ENCODE results near the gene MYL6. TPM values are rescaled to one million over a fixed set of nuclear protein-coding genes. Genes with fewer than 3 reads are reported as not detected.

Gene MYL6
- total RNA-seq, 1 donor from 2014 or later = 1,233 TPM

- Histone ChIP-seq H3K79me2 (ENCODE audit: low read depth) (peaks cover 23% of the 10 kb centered on the region), H4K20me1 (ENCODE audit: low read depth) (peaks cover 26% of the 10 kb centered on the region), H3K9ac (no peak overlapping the region), H3K4me3 (no peak overlapping the region), H3K27me3 (no peaks in the 10 kb centered on the region), H3K27ac (no peak overlapping the region), H3K36me3 (peaks cover 3% of the 10 kb centered on the region), H3K9me3 (ENCODE audit: low read depth) (no peaks in the 10 kb centered on the region), H3K4me2 (no peak overlapping the region), H3K4me1 (peaks cover 12% of the 10 kb centered on the region), H3F3A (ENCODE audit: low read depth) (peaks cover 45% of the 10 kb centered on the region), H2AFZ (replicated peaks) (no peak overlapping the region)
- Mint-ChIP-seq H3K4me1 (peaks cover 25% of the 10 kb centered on the region), H3K27ac (no peak overlapping the region), H3K4me3 (peak overlapping the region; percentile 60), H3K27me3 (ENCODE audit: insufficient read depth, low read depth) (peaks cover 7% of the 10 kb centered on the region), H3K9me3 (no peaks in the 10 kb centered on the region), H3K36me3 (peaks cover 17% of the 10 kb centered on the region)
- TF ChIP-seq EZH2 (IDR thresholded peaks at IDR 0.05) (no peak), EZH2phosphoT487 (IDR thresholded peaks at IDR 0.05) (no peak), CTCF (IDR thresholded peaks at IDR 0.05) (no peak)
- DNase-seq (ENCODE audit: low spot score) = no peak
Observed at GRCh38 chr12:56120158-56120846, 37.9 kb upstream of the MYL6 start.

DNA sequence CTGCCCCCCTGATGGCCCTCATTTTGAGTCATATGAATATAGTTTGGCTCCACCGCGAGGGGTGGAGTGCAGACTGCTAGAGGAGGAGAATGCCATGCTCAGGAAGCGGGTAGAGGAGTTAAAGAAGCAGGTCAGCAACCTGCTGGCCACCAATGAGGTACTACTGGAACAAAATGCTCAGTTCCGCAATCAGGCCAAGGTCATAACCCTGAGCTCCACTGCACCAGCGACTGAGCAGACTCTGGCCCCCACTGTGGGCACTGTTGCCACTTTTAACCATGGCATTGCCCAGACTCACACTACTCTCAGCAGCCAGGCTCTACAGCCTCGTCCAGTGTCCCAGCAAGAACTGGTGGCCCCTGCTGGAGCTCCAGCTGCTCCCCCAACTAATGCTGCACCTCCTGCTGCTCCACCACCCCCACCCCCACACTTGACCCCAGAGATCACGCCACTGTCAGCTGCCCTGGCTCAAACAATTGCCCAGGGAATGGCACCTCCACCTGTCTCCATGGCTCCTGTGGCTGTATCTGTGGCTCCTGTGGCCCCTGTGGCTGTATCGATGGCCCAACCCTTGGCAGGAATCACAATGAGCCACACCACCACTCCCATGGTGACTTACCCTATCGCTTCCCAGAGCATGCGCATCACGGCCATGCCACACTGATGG, 36.8 kb upstream of the MYL6 start:
- Mint-ChIP-seq H3K27me3 (ENCODE audit: insufficient read depth, low read depth) (peaks cover 7% of the 10 kb centered on the region), H3K9me3 (no peaks in the 10 kb centered on the region), H3K4me3 (peak overlapping the region; percentile 63), H3K27ac (no peak overlapping the region), H3K4me1 (peaks cover 30% of the 10 kb centered on the region), H3K36me3 (peaks cover 18% of the 10 kb centered on the region)
- no peaks in the 10 kb centered on the region for H3K9me3 ChIP-seq (ENCODE audit: low read depth)
- no peak overlapping the region for H3K4me3 ChIP-seq
- H4K20me1 ChIP-seq (ENCODE audit: low read depth) = peaks cover 26% of the 10 kb centered on the region
- TF ChIP-seq CTCF (IDR thresholded peaks at IDR 0.05) = no peak
- no peak overlapping the region for H3K9ac ChIP-seq
- no peak overlapping the region for H3K27ac ChIP-seq
- H3K27me3 ChIP-seq = no peaks in the 10 kb centered on the region
- H3K4me2 ChIP-seq = no peak overlapping the region
- peaks cover 13% of the 10 kb centered on the region for H3K4me1 ChIP-seq
- no peak overlapping the region for H2AFZ ChIP-seq (replicated peaks)
- H3K36me3 ChIP-seq = peaks cover 3% of the 10 kb centered on the region
- H3F3A ChIP-seq (ENCODE audit: low read depth) = peaks cover 50% of the 10 kb centered on the region
- H3K79me2 ChIP-seq (ENCODE audit: low read depth) = peaks cover 23% of the 10 kb centered on the region
- no peak for DNase-seq (ENCODE audit: low spot score)

GRCh38 chr12:56122637-56123036, 35.5 kb upstream of the MYL6 start:
- Histone ChIP-seq H3K9me3 (ENCODE audit: low read depth) (no peaks in the 10 kb centered on the region), H4K20me1 (ENCODE audit: low read depth) (peaks cover 21% of the 10 kb centered on the region), H3K27me3 (no peaks in the 10 kb centered on the region), H3K79me2 (ENCODE audit: low read depth) (peaks cover 15% of the 10 kb centered on the region), H3K36me3 (no peaks in the 10 kb centered on the region), H3K27ac (no peak overlapping the region), H2AFZ (replicated peaks) (no peak overlapping the region), H3F3A (ENCODE audit: low read depth) (peaks cover 52% of the 10 kb centered on the region), H3K4me1 (peaks cover 24% of the 10 kb centered on the region), H3K4me3 (no peak overlapping the region), H3K4me2 (no peak overlapping the region), H3K9ac (no peak overlapping the region)
- peaks cover 7% of the 10 kb centered on the region for H3K27me3 Mint-ChIP-seq (ENCODE audit: insufficient read depth, low read depth)
- H3K36me3 Mint-ChIP-seq = peaks cover 12% of the 10 kb centered on the region
- no peak overlapping the region for H3K27ac Mint-ChIP-seq
- TF ChIP-seq EZH2phosphoT487 (IDR thresholded peaks at IDR 0.05) (no peak), CTCF (IDR thresholded peaks at IDR 0.05) (no peak), EZH2 (IDR thresholded peaks at IDR 0.05) (no peak)
- H3K9me3 Mint-ChIP-seq = no peaks in the 10 kb centered on the region
- no peak overlapping the region for H3K4me3 Mint-ChIP-seq
- no peak for DNase-seq (ENCODE audit: low spot score)
- H3K4me1 Mint-ChIP-seq = peaks cover 42% of the 10 kb centered on the region

All from neural progenitor cell (in vitro differentiated cells).